NCI-H774 (cell line): ENCODE measurements around the gene RILPL2.
"Not testable (repeated sequence)": the region's sequence is repeated elsewhere in the genome, so short reads cannot be mapped to it uniquely, and the experiment has no call there.

Experiments used
- DNase-seq: peaks from one replicate; lab custom pipeline; 2025; lab: John Stamatoyannopoulos, UW

The RILPL2 gene

DNA sequence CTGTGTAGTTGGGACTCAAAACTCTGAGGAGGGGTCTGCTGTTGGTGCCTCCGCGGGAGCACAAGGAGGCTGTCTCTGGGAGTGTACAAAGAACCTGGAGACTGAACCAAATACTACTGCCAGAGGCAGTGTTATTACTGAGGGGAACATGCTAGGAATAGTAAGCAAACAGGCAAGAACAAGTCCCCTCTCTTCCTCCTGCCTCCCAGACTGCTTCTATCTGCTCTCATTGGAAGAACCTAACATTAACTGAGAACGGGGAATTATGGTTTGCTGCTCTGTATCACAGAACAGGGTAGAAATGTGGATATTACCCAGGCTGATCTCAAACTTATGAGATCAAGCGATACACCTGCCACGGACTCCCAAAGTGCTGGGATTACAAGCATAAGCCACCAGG, 57.1 kb downstream of the RILPL2 start:
- DNase-seq = no peak

DNA sequence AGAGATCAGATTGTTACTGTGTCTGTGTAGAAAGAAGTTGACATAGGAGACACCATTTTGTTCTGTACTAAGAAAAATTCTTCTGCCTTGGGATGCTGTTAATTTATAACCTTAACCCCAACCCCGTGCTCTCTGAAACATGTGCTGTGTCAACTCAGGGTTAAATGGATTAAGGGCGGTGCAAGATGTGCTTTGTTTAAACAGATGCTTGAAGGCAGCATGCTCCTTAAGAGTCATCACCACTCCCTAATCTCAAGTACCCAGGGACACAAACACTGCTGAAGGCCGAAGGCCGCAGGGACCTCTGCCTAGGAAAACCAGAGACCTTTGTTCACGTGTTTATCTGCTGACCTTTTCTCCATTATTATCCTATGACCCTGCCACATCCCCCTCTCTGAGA, 64.1 kb downstream of the RILPL2 start:
- not testable (repeated sequence) for DNase-seq

DNA sequence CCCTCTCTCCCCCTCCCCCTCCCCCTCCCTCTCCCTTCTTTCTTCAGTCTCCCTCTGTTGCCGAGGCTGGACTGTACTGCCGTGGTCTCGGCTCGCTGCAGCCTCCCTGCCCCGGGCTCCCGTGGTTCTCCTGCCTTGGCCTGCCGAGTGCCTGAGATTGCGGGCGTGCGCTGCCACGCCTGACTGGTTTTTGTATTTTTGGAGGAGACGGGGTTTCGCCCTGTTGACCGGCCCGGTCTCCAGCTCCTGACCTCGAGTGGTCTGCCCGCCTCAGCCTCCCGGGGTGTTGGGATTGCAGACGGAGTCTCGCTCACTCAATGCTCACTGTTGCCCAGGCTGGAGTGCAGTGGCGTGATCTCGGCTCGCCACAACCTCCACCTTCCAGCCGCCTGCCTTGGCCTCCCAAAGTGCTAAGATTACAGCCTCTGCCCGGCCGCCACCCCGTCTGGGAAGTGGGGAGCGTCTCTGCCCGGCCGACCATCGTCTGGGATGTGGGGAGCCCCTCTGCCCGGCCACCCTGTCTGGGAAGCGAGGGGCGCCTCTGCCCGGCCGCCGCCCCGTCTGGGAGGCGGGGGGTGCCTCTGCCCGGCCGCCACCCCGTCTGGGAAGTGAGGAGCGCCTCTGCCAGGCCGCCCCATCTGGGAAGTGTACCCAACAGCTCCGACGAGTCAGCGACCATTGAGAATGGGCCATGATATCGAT, 64.7 kb downstream of the RILPL2 start:
- not testable (repeated sequence) for DNase-seq

DNA sequence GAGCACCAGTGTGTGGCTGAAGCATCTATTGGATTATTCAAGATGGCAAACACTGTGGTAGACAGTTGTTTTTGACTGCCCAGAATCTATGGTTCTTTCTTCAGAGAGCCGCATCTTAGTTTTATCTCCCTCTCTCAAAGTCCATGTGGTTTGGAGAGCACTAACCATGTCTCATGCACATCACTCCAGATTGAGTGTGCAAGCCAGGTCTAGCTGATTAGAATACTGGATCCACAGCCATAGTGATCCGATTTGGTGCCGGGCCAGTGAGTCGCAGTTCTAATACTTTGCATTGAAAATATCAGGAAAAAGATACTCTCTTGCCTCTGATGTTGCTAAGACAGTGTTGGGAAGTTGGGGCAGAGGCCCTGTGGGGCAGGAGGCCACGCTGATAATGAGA, 67.3 kb downstream of the RILPL2 start:
- no peak for DNase-seq

DNA sequence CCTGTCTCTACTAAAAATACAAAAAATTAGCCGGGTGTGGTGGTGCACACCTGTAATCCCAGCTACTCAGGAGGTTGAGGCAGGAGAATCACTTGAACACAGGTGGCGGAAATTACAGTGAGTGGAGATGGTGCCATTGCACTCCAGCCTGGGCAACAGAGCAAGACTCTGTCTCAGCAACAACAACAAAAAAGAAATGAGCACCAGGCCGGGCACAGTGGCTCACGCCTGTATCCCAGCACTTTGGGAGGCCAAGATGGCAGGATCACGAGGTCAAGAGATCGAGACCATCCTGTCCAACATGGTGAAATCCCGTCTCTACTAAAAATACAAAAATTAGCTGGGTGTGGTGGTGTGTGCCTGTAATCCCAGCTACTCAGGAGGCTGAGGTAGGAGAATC, 68.1 kb downstream of the RILPL2 start:
- not testable (repeated sequence) for DNase-seq

DNA sequence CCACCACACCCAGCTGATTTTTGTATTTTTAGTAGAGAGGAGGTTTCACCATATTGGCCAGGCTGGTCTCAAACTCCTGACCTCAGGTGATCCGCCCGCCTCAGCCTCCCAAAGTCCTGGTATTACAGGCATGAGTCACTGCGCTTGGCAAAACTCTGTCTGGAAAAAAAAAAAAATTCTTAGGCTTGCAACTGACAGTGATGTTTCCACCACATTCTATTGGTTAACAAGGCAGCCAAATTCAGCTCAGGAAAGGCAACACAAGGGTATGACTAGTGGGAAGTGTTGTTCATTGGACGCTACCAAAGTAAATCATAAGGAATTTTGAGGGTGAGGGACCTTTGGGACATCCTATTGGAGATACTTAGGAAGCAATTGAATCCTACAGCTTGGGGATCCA, 69.0 kb downstream of the RILPL2 start:
- no peak for DNase-seq
